HCT116 (cell line): ENCODE results near the gene PLCH2.

Experiments used
- CBX3 ChIP-seq: IDR thresholded peaks from 2 replicates; pipeline ENCODE4 v1.6.1; 2012; ENCODE audit warnings: low read depth
- CEBPB ChIP-seq: IDR thresholded peaks from 2 replicates; pipeline ENCODE4 v1.6.1; 2012; ENCODE audit warnings: low read depth
- CTCF ChIP-seq, 3 experiments: fragments of 200-600 bp in 1 of 3; sonication (generic) in 1 of 3; IDR thresholded peaks in 2 of 3; conservative IDR thresholded peaks in 1 of 3; 2 replicates each; pipeline ENCODE4 v1.5.1; 2012 to 2017; ENCODE audit warnings: low read depth in 2 of 3, low read length in 2 of 3, antibody characterized with exemption in 1 of 3, borderline replicate concordance in 1 of 3, control low read depth in 1 of 3, mild to moderate bottlenecking in 1 of 3, mixed read lengths in 1 of 3, mixed run types in 1 of 3, moderate library complexity in 1 of 3; ENCODE audit not compliant: insufficient read depth in 1 of 3
- MAX ChIP-seq: IDR thresholded peaks from 2 replicates; pipeline ENCODE4 v1.6.1; 2012
- TCF7L2 ChIP-seq: IDR thresholded peaks from 2 replicates; pipeline ENCODE4 v1.7.0; 2011; ENCODE audit warnings: borderline replicate concordance, inconsistent platforms; ENCODE audit not compliant: insufficient read depth, insufficient read length; ENCODE audit errors: extremely low read depth

GRCh38 chr1:2428490-2428889, 47.6 kb upstream of the PLCH2 start:
- TF ChIP-seq CTCF (IDR thresholded peaks at IDR 0.05 in 2 of 3, conservative IDR thresholded peaks at IDR 0.05 in 1 of 3; ENCODE audit: borderline replicate concordance in 1 of 3, insufficient read depth in 1 of 3, low read depth in 2 of 3, low read length in 2 of 3) (no peak), TCF7L2 (no peak), MAX (no peak), CEBPB (no peak), CBX3 (no peak)
